Upper lobe of left lung (tissue), 6 donors: ENCODE measurements around the gene NEK4. TPM values are rescaled to one million over a fixed set of nuclear protein-coding genes. Genes with fewer than 3 reads are reported as not detected.

Experiments
- ATAC-seq, 2 donors: fragments of 200-7000 bp; cut with Tn5 transposase; one replicate each; pipeline ENCODE4 v1.9.1; 2022; ENCODE audit warnings: mild to moderate bottlenecking in 2 of 2, moderate library complexity in 2 of 2; ENCODE audit not compliant: low FRiP score in 2 of 2
- DNase-seq, 2 donors: peaks; one replicate each; pipeline ENCODE4 v3.0.0-alpha.2; 2019 to 2020
- H3K27ac ChIP-seq, 4 donors: fragments of 200-600 bp; sonication (generic); one replicate each; pipeline ENCODE4 v1.5.1; 2016 to 2019
- H3K27me3 ChIP-seq, 4 donors: fragments of 200-600 bp; sonication (generic); one replicate each; pipeline ENCODE4 v1.5.1; 2017 to 2019
- H3K36me3 ChIP-seq, 4 donors: fragments of 200-600 bp; sonication (generic); one replicate each; pipeline ENCODE4 v1.5.1; 2016 to 2019
- H3K4me1 ChIP-seq, 4 donors: fragments of 200-600 bp; sonication (generic); one replicate each; pipeline ENCODE4 v1.5.1; 2018 to 2019
- H3K4me3 ChIP-seq, 4 donors: fragments of 200-600 bp; sonication (generic); one replicate each; pipeline ENCODE4 v1.5.1; 2017 to 2019; ENCODE audit warnings: mild to moderate bottlenecking in 2 of 4, moderate library complexity in 1 of 4
- H3K9me3 ChIP-seq, 4 donors: fragments of 200-600 bp; sonication (generic); one replicate each; pipeline ENCODE4 v1.5.1; 2018 to 2019
- CTCF ChIP-seq, 6 experiments: fragments of 450-650 bp in 4 of 6; fragments of 200-600 bp in 2 of 6; sonication (generic) in 2 of 6; IDR thresholded peaks; one replicate each; pipeline ENCODE4 v1.5.1; 2016 to 2019; ENCODE audit warnings: antibody characterized with exemption in 6 of 6
- EP300 ChIP-seq, 4 donors: sonication (generic); formaldehyde crosslinking; IDR thresholded peaks; one replicate each; pipeline ENCODE4 v1.5.1; 2017; ENCODE audit warnings: antibody characterized with exemption in 4 of 4, control low read depth in 2 of 4
- POLR2A ChIP-seq, 4 donors: fragments of 450-650 bp; IDR thresholded peaks; one replicate each; pipeline ENCODE4 v1.5.1; 2016 to 2017; ENCODE audit warnings: antibody characterized with exemption in 4 of 4, mild to moderate bottlenecking in 2 of 4
- POLR2AphosphoS5 ChIP-seq, 2 donors: sonication (generic); formaldehyde crosslinking; IDR thresholded peaks; one replicate each; pipeline ENCODE4 v1.5.1; 2017; ENCODE audit warnings: antibody characterized with exemption in 2 of 2
- WGBS, 2 donors: methylation state at CpG; one replicate each; pipeline ENCODE4 v1.1.5; 2017 to 2018; 5-methylcytosine and 5-hydroxymethylcytosine counted together
- total RNA-seq, 6 donors: library from RNA; depleted of rRNA in 4 of 6; stranded (reverse); fragments of >200 nt in 4 of 6; gene quantifications; one replicate each; pipeline versions ENCODE4 v1.1.0 to v1.2.1, GENCODE V29; 2016 to 2021
- donor health status: DM: no; HTN: no; CAD: no; lungs with moderate emphysema.
- donor health status: DM: no; HTN: yes; CAD: no; lungs with severe emphysema.

NEK4 gene
- total RNA-seq, 6 donors from 2014 or later = 17.8 to 28.6 (median 24.2) TPM

DNA sequence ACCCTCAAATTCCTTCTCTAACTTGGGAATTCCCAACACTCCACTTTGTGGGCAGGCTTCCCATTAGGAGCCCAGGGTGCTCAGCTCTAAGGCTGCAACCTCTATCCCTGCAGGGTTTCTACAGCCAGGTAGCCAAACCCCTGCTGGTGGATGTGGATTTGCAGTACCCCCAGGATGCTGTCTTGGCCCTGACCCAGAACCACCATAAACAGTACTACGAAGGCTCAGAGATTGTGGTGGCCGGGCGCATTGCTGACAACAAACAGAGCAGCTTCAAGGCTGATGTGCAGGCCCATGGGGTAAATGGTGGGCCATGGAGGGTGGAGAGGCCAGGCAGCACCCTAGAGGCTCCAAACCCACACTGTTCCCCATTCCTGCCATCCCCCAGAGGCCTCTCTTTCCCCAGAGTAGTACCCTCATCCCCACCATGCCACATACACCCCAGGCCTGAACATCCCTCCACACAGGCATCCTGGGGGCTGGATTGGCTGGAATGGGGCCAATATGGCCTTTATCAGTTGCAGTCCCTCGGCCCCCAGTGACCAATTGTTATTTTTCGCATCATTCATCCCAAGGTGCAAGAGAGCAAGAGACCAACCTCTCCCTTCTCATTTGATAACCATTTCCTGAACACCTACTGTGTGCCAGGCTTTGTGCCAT is 14.3 kb upstream of the NEK4 start:
- Histone ChIP-seq H3K4me1 (no peaks in the 10 kb centered on the region), H3K9me3 (no peaks in the 10 kb centered on the region), H3K27me3 (no peaks in the 10 kb centered on the region), H3K27ac (no peak overlapping the region), H3K4me3 (no peak overlapping the region), H3K36me3 (no peaks in the 10 kb centered on the region)
- DNase-seq (no peak), ATAC-seq (no peak)
- WGBS, 2 donors = 90 to 92% methylated on average over 2 to 5 of the region's 5 CpGs
- TF ChIP-seq POLR2AphosphoS5 (IDR thresholded peaks at IDR 0.05) = no peak
- TF ChIP-seq POLR2A (IDR thresholded peaks at IDR 0.05) = no peak
- no peak for TF ChIP-seq CTCF (IDR thresholded peaks at IDR 0.05)
- no peak for TF ChIP-seq EP300 (IDR thresholded peaks at IDR 0.05)

DNA sequence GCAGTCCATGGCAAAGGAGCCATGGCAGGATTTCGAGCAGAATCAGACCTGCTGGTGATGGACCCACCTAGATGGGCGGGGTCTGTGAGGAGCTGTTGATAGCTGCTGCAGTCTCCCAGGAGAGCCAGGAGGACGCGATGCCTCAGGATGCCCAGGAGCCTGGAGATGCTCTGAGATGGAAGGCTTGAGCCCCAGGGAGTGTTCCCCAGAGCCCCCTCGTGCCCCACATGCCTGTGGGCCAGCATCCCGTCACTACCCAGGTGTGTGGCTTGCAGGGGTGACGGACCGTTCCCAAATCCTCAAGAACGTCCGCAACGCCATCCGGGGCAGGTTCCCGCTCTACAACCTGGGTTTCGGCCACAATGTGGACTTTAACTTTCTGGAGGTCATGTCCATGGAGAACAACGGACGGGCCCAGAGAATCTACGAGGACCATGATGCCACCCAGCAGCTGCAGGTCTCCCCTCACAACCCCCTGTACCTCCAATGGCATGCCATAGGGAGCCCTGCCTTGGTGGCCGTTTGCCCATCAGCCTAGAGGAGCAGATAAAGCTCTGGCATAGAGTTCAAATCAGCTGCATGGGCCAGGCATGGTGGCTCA is 13.4 kb upstream of the NEK4 start:
- H3K27me3 ChIP-seq = no peaks in the 10 kb centered on the region
- H3K27ac ChIP-seq = no peak overlapping the region
- no peaks in the 10 kb centered on the region for H3K4me1 ChIP-seq
- ATAC-seq = no peak
- 92 to 94% methylated on average over 13 to 18 of the region's 18 CpGs for WGBS, 2 donors
- no peak for DNase-seq
- TF ChIP-seq EP300 (IDR thresholded peaks at IDR 0.05) = no peak
- TF ChIP-seq POLR2AphosphoS5 (IDR thresholded peaks at IDR 0.05) = no peak
- no peak for TF ChIP-seq POLR2A (IDR thresholded peaks at IDR 0.05)
- no peak for TF ChIP-seq CTCF (IDR thresholded peaks at IDR 0.05)
- no peaks in the 10 kb centered on the region for H3K36me3 ChIP-seq
- H3K9me3 ChIP-seq = no peaks in the 10 kb centered on the region
- H3K4me3 ChIP-seq = no peak overlapping the region

DNA sequence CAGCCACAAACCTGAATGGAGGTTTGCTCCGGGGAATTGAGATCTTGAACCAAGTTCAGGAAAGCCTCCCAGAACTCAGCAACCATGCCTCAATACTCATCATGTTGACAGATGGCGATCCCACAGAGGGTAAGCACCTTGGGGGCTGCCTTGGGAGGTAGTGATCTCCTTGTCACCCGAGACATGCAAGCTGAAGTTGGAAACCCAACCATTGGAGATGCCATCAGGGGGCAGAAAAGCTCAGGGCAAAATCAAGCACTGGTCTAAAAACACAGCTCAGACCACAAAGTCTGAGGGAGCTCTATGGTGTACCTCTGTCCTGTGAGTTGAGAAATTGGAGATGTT is 12.4 kb upstream of the NEK4 start:
- Histone ChIP-seq H3K27ac (no peak overlapping the region), H3K9me3 (no peaks in the 10 kb centered on the region), H3K4me3 (no peak overlapping the region), H3K4me1 (no peaks in the 10 kb centered on the region), H3K36me3 (no peaks in the 10 kb centered on the region), H3K27me3 (no peaks in the 10 kb centered on the region)
- TF ChIP-seq EP300 (IDR thresholded peaks at IDR 0.05) (no peak), POLR2AphosphoS5 (IDR thresholded peaks at IDR 0.05) (no peak), POLR2A (IDR thresholded peaks at IDR 0.05) (no peak), CTCF (IDR thresholded peaks at IDR 0.05) (no peak)
- WGBS, 2 donors = 87% methylated on average over 3 of the region's 3 CpGs; no CpG with 5 or more reads in 1 of the 2 donors
- DNase-seq (no peak), ATAC-seq (no peak)

DNA sequence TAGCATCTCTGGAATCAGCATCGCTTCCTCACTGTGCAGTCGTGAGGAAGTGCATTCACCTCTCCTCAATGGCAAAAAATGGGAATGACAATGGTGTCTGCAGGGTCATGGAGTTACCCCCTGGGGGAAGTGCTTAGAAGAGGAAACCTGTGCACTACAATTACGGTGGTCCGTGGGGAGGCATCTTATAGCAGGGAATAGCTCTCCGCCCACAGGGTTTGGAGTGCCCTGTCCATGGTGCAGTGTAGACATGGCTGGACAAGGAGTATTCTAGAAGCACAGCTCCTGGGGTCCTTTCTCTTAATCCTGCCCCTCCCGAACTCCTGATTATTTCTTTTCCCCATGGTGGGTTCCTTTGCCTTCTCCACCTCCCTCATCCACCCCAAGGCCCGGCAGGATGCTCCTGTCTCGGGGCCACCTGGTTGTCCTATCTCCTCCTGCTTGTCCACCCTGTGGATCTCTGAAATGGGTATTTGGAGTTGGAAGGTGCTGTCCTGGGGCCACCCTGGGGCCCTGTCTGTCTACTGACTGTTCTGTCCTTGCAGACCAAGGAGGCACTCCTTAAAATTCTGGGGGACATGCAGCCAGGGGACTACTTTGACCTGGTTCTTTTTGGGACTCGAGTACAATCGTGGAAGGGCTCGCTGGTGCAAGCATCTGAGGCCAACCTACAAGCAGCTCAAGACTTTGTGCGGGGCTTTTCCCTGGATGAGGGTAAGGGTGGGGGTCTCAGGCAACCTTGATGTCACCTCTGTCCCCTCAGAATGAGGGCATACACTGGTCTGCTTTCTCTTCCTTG is 11.9 kb upstream of the NEK4 start:
- DNase-seq (peak in 1 of 2 donors; percentile 10), ATAC-seq (no peak)

More for the DNA sequence above, 11.9 kb upstream of the NEK4 start:
- 71 to 72% methylated on average over 12 of the region's 12 CpGs for WGBS, 2 donors
- no peak overlapping the region for H3K27ac ChIP-seq
- TF ChIP-seq POLR2A (IDR thresholded peaks at IDR 0.05) (no peak), CTCF (IDR thresholded peaks at IDR 0.05) (no peak), POLR2AphosphoS5 (IDR thresholded peaks at IDR 0.05) (no peak), EP300 (IDR thresholded peaks at IDR 0.05) (no peak)
- H3K4me3 ChIP-seq = no peak overlapping the region
- H3K9me3 ChIP-seq = no peaks in the 10 kb centered on the region
- no peaks in the 10 kb centered on the region for H3K4me1 ChIP-seq
- no peaks in the 10 kb centered on the region for H3K27me3 ChIP-seq
- no peaks in the 10 kb centered on the region for H3K36me3 ChIP-seq
